NCI-H524 treated with DMSO at 0.1 percent for 48 hours (cell line): ENCODE results near the gene FOXS1.
"Not testable (repeated sequence)": the region's sequence is repeated elsewhere in the genome, so short reads cannot be mapped to it uniquely, and the experiment has no call there.

ENCODE experiments used
- DNase-seq: peaks from one replicate; lab custom pipeline; 2025; lab: John Stamatoyannopoulos, UW

FOXS1 gene

DNA sequence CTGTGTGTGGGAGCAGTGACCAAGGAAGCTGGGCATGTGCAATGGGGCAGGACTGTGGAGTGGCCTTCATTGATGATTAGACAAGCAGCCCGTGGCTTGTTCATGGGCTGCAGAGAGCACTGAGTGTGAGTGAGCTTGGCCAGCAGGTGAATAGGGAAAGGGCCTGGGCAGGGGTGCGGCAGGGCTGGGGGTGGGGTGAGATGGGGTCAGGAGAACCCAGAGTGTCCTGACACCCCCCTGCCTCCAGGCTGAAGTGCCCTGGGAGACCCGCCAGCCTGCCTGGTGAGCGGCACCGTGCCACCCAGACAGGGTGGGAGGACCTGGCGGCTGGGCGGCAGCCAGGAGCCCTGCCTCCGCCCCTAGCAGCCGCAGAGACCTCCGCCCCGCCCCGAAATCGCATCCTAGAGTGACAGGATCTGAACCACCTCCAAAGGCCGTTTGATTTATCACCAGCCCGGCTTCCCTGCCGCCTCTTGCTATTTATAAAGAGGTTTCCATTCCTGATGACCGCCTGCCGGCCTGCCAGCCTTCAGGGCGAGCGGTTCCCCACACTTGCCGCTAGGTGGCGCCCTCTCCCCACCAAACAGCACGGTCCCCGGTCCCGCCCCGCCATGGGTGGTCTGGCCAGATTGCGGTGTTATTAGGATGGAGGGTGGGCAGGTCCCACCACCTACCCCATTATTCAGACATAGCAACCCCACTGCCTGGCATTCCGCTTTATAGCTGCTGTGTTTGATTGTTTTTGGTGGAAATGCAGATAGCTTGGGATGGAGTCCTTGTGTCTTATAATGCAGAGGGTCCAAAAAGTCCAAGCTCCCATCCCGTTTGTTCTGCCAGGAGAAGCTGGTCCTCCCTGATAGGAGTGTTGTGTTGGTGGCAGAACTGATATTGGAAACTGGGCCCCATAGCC is 22.7 kb downstream of the FOXS1 start:
- peak; percentile 66 for DNase-seq

DNA sequence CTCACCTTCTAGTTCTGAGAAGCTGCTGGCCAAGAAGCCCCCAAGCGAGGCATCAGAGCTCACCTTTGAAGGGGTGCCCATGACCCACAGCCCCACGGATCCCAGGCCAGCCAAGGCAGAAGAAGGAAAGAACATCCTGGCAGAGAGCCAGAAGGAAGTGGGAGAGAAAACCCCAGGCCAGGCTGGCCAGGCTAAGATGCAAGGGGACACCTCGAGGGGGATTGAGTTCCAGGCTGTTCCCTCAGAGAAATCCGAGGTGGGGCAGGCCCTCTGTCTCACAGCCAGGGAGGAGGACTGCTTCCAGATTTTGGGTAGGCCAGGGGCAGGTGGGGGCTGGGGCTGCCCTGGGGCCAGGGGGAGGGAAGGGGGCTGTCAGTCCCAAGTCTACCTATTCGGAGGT is 24.0 kb downstream of the FOXS1 start:
- DNase-seq, result no peak

DNA sequence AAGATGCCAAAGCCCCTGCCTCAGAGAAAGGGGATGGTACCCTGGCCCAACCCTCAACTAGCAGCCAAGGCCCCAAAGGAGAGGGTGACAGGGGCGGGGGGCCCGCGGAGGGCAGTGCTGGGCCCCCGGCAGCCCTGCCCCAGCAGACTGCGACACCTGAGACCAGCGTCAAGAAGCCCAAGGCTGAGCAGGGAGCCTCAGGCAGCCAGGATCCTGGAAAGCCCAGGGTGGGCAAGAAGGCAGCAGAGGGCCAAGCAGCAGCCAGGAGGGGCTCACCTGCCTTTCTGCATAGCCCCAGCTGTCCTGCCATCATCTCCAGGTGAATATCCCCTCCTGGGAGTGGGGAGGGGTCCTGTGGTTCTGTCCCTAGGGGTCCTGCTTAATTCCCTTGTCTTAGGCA is 25.2 kb downstream of the FOXS1 start:
- DNase-seq, result no peak

DNA sequence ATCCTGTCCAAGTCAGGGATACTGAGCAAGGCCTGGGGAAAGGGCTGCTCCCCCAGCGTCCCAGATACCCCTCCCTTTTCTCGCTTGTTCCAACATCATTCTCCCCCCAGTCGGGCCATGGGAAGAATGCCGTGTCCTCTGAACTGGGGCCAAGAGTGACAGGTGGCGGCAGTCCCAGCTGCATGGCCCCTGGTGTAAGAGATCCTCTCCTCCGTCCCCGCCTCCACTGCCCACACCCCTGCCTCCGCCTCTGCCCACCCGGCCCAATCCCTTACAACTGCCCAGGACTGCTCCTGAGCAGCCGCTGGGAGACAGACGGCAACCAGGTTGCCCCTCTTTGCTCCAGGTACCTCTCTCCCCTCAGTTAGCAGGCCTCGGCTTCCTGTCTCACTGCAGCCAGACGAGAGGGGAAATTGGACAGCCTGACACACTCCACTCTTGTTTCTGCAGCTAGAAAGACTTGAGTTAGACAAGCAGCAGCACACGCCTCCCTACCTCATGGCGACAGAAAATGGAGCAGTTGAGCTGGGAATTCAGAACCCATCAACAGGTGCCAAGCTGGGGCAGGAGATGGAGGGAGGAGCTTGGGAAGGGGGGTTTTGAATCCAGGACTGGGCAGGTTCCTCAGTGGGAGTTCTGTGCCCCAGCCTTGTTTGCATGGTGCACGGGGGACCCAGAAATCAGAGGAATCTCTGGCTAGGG is 26.2 kb downstream of the FOXS1 start, which contains the start of gene MYLK2:
TSS of gene MYLK2 (plus strand) at position 274 of the 702 bp plus-strand sequence. CDS start at position 499, 225 bp downstream.
- DNase-seq, result peak; percentile 34

DNA sequence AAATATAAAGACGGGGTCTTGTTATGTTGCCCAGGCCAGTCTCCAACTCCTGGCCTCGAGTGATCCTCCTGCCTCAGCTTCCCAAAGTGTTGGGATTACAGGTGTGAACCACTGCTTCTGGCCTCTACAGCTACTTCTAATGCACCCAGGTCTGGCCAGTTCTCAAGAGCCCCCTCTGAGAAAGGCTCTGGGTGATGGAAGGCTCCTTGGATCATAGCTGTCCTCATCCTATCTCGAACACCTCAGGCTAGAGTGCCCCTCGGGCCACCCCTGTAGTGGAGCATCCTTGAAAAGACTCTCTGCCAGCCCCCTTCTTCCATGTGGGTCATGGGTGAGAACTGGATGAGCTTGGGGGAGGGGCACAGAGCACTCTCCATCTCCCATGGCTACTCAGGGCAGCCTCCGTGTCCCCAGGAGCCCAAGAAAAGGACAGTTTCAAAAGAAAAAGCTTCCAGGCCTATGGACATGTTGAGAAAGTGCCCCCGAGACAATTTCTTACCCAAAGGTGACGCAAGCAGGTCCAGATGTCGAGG is 27.0 kb downstream of the FOXS1 start:
- DNase-seq, result no peak

DNA sequence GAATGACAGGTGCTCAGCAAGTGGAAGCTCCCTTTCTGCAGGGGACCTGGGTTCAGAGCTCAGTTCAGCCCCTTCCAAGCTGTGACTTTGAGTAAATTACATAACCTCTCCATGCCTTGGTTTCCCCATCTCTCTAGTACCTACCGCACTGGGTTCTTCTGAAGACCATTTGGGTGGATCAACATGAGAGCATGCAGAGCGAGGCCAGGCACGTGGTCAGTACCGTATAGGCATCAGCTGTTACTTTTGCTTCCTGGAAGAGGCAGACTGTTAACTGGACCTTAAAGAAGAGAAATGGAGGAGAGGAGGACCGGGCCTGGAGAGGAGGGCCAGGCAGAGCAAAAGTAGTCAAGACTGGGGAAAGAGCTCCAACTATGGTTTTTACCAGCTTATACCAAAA is 27.9 kb downstream of the FOXS1 start:
- DNase-seq, result no peak

DNA sequence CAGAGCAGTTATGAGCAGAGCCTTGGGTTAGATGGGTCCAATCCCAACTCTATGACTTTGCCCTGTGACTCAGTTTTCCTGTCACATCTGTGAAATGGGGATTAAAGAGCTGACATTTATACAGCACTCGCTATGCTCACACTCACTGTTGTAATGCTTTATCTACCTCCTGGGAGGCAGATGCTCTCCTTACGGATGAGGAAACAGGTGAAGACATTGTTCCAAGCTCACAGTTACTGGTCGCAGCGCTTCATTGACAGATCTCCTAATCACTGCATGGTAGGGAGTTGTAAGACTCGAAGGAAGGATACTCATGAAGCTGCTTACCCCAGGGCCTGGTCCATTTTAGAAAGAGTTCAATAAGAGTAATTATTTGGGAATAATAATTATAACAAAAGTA is 29.2 kb downstream of the FOXS1 start:
- DNase-seq, result no peak

DNA sequence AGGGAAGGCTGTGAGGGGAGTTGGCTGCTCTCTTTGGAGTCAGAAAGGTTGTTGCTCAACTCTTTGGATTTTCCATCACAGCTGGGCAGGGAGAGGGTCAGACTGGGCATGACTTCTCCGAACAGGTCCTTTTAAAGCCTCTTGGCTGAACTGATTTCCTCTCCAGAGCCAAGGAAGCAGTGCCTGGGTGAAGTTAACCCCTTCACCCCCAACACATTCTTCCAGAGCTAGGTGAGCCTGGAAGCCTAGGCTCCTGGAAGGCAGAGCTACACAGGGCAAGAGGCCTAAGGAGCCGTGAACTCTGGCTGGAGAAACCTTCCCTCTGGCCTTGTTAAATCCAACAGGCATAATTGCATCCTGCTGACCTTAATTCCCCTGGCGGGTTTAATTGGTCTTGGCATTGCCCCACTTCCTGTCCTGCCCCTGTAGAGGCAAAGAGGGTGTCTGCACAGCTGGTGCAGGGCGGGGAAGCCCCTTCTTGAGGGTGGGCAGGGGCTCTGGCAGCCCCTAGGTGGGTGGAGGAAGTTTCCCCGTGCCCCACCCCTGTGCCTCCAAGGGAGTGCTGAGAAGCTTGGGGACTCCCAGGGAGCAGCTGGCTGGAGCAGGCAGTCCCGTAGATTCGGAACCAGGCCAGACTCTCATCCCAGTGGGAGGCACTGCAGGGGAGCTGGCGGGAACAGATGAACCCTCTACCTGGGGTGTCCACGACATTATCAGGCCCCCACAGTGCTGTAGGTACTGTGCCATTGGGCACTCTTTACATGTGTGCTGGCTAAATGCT is 29.8 kb downstream of the FOXS1 start:
- no peak for DNase-seq

DNA sequence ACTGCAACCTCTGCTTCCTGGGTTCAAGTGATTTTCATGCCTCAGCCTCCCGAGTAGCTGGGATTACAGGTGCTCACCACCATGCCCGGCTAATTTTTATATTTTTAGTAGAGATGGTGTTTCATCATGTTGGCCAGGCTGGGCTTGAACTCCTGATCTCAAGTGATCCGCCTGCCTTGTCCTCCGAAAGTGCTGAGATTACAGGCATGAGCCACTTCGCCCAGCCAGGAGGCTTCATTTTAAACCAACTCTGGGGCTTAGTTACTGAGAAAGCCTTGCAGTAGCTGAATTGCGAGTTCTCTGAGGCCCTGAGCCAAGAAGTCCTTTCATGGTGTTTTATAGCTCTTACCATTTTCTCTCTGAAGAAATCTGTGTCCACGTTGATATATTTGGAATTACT is 31.3 kb downstream of the FOXS1 start:
- not testable (repeated sequence) for DNase-seq

DNA sequence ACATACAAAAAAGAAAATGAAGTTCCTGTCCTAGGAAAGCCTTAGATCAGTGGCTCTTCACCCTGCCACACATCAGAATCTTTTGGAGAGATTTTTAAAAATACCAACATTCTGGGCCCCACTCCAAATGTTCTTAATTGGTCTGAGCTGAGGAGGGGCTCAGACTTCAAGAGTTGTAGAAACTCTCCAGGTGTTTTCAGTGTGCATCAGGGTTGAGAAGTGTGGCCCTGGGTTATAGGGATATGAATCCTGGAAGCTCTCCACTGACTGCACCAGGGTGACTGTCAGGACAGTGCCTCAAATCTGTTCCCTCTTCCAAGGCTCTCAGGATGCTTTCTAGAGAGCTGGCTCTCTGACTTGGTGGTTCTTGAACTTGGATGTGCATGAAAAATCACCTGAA is 31.8 kb downstream of the FOXS1 start:
- DNase-seq, result no peak

DNA sequence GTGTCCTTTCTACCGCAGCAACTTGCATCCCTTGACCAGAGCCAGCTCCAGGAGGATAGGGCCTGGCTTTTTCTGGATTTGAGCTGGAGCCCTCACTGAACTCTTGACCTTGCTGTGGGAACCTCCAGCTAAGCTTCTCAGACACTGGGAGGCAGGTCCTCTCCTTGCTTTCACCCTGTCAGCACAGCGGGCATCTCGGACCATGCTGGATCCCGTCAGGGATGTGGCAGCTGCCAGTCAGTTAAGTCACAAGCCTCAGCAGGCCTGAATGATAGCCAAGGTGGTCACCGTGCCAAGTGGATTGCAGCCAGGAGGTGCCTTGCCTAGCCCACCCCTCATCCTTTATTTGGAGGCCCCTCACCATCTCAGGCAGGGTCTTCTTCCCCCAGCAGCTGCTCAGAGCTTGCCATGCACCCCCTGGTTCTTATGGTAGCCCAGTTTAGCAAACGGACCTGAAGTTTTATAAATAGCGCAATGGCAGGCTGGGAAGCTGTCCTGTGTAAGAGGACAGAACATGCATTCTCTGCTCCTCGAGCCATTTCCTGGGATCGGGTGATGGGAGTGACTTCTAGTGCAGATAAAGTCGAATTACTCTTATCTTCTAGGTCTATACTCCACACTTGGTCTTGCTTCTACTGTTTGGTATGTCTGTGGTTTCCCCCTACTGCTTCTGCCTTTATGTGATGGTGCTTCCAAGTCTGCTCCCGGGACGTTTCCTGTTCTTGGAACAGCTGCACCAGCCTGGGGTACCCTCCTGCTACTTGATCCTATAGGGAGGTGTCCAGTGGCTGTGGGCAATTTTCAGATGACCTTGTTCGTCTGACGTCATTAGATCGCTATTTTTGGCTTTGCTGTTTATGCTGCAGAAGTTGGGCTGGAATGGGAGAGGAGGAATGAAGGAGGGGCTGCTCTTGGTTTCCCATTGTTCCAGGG is 33.3 kb downstream of the FOXS1 start:
- no peak for DNase-seq

DNA sequence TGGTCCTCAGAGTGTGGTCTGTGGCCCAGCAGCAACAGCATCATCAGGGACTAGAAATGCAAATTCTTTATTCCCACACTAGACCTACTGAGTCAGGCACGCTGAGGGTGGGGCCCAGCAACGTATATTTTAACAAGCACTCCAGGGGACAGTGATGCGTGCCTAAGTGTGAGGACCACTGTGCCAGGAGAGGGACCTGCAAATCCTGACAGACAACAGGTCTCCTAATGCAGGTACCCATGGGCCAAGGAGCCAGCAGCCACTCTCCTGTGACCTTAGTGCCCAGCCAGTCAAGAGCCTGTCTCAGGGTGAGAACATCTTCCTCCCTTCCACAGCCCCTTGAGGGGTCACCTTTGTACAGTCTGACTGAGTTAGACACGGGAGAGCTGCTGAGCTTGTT is 34.2 kb downstream of the FOXS1 start:
- DNase-seq, result no peak

DNA sequence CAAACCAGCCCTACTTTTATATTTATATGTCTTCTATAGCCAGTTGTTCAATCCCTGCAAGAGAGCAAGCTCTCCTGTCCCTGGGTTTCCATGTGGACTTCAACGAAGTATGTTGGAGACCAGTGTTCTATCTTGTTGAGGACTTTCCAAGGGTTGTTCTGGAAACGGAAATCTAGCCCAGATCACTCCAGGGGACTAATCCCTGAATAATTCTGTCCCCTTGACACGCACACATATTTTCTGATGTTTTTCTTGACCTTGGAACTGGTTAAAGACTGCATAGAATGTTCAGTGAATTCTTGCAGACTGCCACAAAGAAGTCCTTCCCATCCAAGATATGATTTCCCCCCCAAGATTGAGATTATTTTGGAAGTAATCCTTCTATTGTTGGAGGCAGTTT is 35.7 kb downstream of the FOXS1 start:
- DNase-seq, result no peak

DNA sequence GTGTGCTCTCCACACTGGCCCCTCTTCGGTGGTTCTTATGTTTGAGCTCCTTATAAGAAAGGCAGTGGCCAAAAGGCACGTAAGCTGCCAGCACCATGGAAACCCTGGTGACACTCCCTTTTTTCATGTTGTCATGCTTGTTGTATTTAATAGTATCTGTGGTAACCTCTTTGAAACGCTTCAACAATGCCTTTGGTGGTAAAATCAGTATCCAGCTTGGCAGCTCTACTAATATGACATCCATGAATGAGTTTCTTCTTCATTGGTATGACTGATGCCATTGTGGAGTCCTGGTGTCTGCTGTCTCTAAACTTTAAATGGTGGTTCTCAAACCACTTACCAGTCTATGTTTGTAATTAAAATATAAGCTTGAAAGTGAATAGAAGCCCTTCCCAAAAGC is 36.9 kb downstream of the FOXS1 start:
- DNase-seq, result no peak

DNA sequence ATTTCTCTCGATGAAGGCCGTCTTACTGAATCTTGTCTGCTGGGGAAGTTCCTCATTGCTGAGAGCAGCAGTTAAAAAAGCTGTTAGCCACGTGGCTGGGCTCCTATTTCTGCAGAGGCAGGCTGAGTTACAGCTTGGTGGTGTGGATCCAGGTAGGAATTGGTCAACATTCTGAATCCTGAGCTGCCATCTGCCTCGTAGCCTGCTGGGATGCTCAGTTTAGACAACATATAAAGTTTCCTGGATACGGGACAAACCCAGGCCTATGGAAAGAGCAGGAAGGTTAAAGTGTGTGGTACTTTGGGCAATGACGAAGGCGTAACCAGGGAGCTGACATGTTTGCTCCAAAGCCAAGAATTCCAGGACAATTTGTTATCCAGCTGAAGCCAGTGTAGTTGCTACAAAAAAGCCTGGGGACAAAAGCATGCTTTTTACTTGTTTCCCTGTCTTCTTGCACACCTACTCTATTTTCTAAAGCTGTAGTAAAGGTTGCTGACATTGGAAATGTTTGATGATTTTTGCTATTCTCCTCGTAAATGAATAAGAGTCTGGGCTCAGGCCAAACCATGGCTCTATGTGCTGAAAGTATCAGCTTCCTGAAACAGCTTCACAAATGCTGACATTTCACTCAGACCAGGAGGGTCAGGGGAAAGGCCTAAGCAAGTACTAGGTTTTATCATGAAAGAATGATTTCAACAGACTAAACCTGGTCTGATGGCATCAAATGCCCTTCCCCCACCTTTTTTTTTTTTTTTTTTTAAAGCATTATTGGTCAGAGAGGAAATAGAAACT is 38.6 kb downstream of the FOXS1 start:
- no peak for DNase-seq

DNA sequence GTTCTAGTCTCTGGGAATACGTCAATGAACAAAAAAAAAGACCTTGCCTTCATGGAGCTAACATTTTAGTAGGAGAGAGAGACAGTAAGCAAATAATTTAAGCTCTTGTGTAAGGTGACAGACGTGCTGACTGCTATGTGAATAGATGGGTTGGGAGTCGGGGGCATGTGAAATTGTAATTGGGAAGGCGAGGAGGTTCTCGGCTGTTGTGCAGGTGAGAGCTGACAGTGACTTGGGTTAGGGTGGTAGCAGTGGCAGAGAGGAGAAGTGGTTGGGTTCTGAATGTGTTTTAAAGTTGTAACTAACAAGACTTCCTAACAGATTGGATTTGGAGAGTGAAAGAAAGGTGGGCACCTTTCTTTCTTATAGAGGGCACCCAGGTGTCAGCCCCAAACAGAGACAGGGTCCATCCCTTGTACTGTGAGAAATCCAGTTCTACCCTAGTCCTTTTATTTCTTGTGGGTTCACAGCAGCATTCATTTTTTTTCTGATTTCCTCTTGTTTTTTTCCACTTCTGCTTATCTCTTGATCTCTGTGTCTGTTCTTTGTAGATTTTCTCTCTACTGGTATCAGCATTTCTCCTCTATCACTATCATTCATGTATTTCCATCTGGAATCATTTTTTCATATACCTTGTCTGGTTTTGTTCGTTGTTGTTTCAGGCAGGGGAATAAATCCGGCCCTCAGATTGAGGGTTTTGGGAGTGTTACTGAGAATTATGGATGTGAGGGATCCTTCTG is 41.7 kb downstream of the FOXS1 start:
- no peak for DNase-seq

DNA sequence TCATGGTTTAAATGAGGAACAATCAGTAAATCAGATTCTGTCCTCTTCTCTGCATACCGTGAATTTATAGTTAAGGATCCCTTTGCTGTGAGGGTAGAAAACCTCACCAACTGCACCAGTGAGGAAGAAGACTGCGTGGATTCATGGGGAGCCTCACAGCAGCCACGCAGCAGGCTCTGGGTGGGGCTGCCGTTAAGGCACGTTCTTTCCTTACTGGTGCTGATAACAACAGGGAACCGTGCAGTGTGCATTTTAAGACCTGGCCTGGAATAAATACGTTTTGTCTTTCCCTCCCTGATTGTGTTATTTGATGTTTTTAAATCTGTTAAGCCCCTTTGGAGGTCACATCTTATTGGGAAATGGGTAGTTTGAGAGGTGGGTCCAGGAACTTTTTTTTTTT is 43.9 kb downstream of the FOXS1 start:
- no peak for DNase-seq

DNA sequence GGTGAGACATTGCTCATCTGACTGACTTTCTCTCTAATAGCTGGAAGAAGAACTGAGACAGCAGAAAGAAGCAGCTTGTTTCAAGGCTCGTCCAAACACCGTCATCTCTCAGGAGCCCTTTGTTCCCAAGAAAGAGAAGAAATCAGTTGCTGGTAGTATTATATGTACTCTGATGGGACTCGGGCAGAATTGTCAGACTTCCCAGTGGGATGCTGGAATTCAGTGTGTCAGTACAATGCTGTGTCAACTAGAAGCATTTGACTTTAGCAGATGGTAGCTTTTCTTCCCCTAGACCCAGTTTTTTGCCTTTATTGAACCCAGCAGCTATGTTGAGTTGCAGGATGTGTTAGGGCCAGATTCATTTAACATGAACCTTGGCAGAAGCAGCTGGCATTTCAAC is 48.0 kb downstream of the FOXS1 start:
- DNase-seq, result no peak
